ENCODE measurements around the gene MCOLN2.

DNA sequence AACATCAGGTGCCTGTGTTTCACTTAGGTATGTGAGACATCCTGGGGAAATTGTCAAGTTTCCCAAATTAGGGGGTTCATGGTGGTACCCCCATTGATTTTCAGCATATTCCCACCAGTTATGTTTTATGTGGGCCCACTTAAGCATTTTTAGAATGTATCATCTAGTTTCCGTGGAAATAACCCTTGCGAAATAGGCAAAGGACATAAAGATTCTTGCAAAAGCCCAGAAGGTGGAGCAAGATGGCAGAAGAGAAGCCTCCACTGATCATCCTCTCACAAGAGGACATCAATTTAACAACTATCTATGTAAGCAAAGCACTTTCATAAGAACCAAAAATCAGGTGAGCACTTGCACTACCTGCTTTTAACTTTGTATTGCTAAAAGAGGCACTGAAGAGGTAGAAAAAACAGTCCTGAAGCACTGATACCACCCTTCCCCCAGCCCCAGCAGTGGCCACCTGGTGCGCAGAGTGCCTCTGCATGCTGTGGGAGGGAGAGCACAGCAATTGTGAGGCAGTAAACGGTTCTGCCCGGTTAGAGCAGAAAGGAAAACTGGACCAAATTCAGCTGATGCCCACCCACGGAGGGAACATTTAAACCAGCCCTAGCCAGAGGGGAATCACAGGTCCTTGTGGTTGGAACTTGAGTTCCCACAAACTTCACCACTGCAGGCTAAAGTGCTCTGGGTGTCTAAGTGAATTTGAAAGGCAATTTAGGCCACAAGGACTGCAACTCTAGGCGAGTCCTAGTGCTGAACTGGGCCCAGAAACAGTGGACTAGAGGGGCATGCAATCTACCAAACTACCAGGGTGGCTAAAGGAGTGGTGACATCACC is 23.2 kb downstream of the MCOLN2 start:
- no peak for TF ChIP-seq SUZ12 (IDR thresholded peaks at IDR 0.05)
- no peak for TF ChIP-seq SP1 (IDR thresholded peaks at IDR 0.05)
- TF ChIP-seq FOXK2 (IDR thresholded peaks at IDR 0.05): no peak
- TF ChIP-seq CTBP1 (IDR thresholded peaks at IDR 0.05; ENCODE audit: borderline replicate concordance): no peak
- no peak for TF ChIP-seq TARDBP (IDR thresholded peaks at IDR 0.05)
